MM.1S (cell line): Measurements from ENCODE around the gene NOL4L.

Experiments
- EZH2 ChIP-seq: fragments of 300-600 bp; sonication (generic); optimal IDR thresholded peaks from 2 replicates; pipeline ENCODE3; 2017; ENCODE audit warnings: low read depth, mild to moderate bottlenecking, antibody characterized with exemption, low read length, mixed read lengths
- EZH2phosphoT487 ChIP-seq: fragments of 300-600 bp; sonication (generic); IDR thresholded peaks from 2 replicates; pipeline ENCODE4 v1.6.1; 2018; ENCODE audit warnings: antibody characterized with exemption, low read length
- TF ChIP-seq, protein P1 (sequence below): fragments of 300-600 bp; sonication (generic); IDR thresholded peaks from 2 replicates; pipeline ENCODE4 v1.5.1; 2016; ENCODE audit warnings: antibody characterized with exemption, low read length, mixed read lengths

GRCh38 chr20:32623667-32624157 is 38.6 kb upstream of the NOL4L start:
- TF ChIP-seq, protein P1, sequence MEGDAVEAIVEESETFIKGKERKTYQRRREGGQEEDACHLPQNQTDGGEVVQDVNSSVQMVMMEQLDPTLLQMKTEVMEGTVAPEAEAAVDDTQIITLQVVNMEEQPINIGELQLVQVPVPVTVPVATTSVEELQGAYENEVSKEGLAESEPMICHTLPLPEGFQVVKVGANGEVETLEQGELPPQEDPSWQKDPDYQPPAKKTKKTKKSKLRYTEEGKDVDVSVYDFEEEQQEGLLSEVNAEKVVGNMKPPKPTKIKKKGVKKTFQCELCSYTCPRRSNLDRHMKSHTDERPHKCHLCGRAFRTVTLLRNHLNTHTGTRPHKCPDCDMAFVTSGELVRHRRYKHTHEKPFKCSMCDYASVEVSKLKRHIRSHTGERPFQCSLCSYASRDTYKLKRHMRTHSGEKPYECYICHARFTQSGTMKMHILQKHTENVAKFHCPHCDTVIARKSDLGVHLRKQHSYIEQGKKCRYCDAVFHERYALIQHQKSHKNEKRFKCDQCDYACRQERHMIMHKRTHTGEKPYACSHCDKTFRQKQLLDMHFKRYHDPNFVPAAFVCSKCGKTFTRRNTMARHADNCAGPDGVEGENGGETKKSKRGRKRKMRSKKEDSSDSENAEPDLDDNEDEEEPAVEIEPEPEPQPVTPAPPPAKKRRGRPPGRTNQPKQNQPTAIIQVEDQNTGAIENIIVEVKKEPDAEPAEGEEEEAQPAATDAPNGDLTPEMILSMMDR: no peak
- TF ChIP-seq EZH2 (no peak), EZH2phosphoT487 (no peak)
